HCT116 (cell line): ENCODE measurements around the gene LUC7L. TPM values are rescaled to one million over a fixed set of nuclear protein-coding genes. Genes with fewer than 3 reads are reported as not detected.

Experiments used
- ATAC-seq: fragments of 200-7000 bp; cut with Tn5 transposase; 2 replicates; pipeline ENCODE4 v1.9.1; 2020; ENCODE audit warnings: mild to moderate bottlenecking, moderate library complexity
- BruUV-seq: library from RNA; stranded (reverse); fragments of 400-500 nt; replicated peaks from 2 replicates; lab custom pipeline; 2021; lab: Mats Ljungman, UMichigan
- CTCF ChIA-PET: fragments of 300-600 bp; sonication (Branson Sonifier 250); formaldehyde crosslinking; loops from one replicate; lab custom pipeline; 2021; ENCODE audit warnings: antibody characterized with exemption; lab: Charles Lee
- POLR2A ChIA-PET: fragments of 300-600, 350-600 bp; sonication (Branson Sonifier 250); formaldehyde crosslinking; loops from one replicate; lab custom pipeline; 2021; ENCODE audit warnings: antibody characterized with exemption; lab: Charles Lee
- RAD21 ChIA-PET, 2 experiments: fragments of 300-600 bp; sonication (Branson Sonifier 250); formaldehyde crosslinking; loops; one replicate each; lab custom pipeline; 2023; ENCODE audit warnings: low total read pairs in 2 of 2; ENCODE audit not compliant: uncharacterized antibody in 2 of 2, unreplicated experiment in 2 of 2, low non-redundant PET in 1 of 2; lab: Charles Lee
- DNase-seq: peaks from one replicate; pipeline ENCODE4 v3.0.0-alpha.2; 2010; ENCODE audit warnings: low read depth, low spot score
- H2AFZ ChIP-seq: fragments of 200-600 bp; shearing (Covaris generic), sonication (generic); 2 replicates; pipeline ENCODE4 v1.6.1; 2017; ENCODE audit warnings: low read depth, mixed run types, mixed read lengths, antibody characterized with exemption, low read length; ENCODE audit not compliant: poor library complexity, severe bottlenecking
- H3K27ac ChIP-seq: 2 replicates; pipeline ENCODE4 v1.5.1; 2012; ENCODE audit warnings: low read depth, low read length
- H3K27me3 ChIP-seq: fragments of 200-600 bp; sonication (generic); 2 replicates; pipeline ENCODE4 v1.6.1; 2016; ENCODE audit warnings: mixed run types, low read length, mixed read lengths; ENCODE audit not compliant: insufficient read depth
- H3K36me3 ChIP-seq, 2 experiments: fragments of 200-500 bp in 1 of 2; fragments of 200-600 bp in 1 of 2; sonication (Bioruptor generic) in 1 of 2; sonication (generic) in 1 of 2; 2 replicates each; pipeline versions ENCODE4 v1.5.1 to v1.6.1; 2014 to 2016; ENCODE audit warnings: low read length in 2 of 2, inconsistent platforms in 1 of 2, mixed read lengths in 1 of 2, mixed run types in 1 of 2; ENCODE audit not compliant: insufficient read depth in 2 of 2, control insufficient read depth in 1 of 2
- H3K4me1 ChIP-seq, 2 experiments: fragments of 200-600 bp in 1 of 2; sonication (generic) in 1 of 2; 2 replicates each; pipeline versions ENCODE4 v1.5.1 to v1.6.1; 2012 to 2017; ENCODE audit warnings: low read length in 2 of 2, inconsistent platforms in 1 of 2, mild to moderate bottlenecking in 1 of 2, mixed read lengths in 1 of 2, mixed run types in 1 of 2, moderate library complexity in 1 of 2; ENCODE audit not compliant: insufficient read depth in 2 of 2, control insufficient read depth in 1 of 2
- H3K4me2 ChIP-seq: fragments of 200-600 bp; sonication (generic); 2 replicates; pipeline ENCODE4 v1.6.1; 2017; ENCODE audit warnings: mixed run types, low read length, mixed read lengths
- H3K4me3 ChIP-seq, 2 experiments: fragments of 200-600 bp in 1 of 2; sonication (generic) in 1 of 2; replicated peaks in 1 of 2; 2 replicates each; pipeline ENCODE4 v1.5.1; 2011 to 2016; ENCODE audit warnings: low read length in 2 of 2, control low read depth in 1 of 2, low read depth in 1 of 2, mild to moderate bottlenecking in 1 of 2, mixed read lengths in 1 of 2, mixed run types in 1 of 2
- H3K79me2 ChIP-seq: fragments of 200-600 bp; sonication (generic); 2 replicates; pipeline ENCODE4 v1.6.1; 2017; ENCODE audit warnings: mild to moderate bottlenecking, mixed run types, low read length, moderate library complexity, mixed read lengths; ENCODE audit not compliant: insufficient read depth
- H3K9ac ChIP-seq: fragments of 200-600 bp; sonication (generic); 2 replicates; pipeline ENCODE4 v1.6.1; 2016; ENCODE audit warnings: low read length, mixed read lengths
- H3K9me2 ChIP-seq: fragments of 200-600 bp; sonication (generic), shearing (Covaris generic); 2 replicates; pipeline ENCODE4 v1.6.1; 2017; ENCODE audit warnings: mixed run types, mild to moderate bottlenecking, moderate library complexity; ENCODE audit not compliant: insufficient read depth
- H3K9me3 ChIP-seq, 2 experiments: fragments of 200-500 bp in 1 of 2; fragments of 200-600 bp in 1 of 2; sonication (Bioruptor generic) in 1 of 2; sonication (generic) in 1 of 2; 2 replicates each; pipeline ENCODE4 v1.6.1; 2014 to 2017; ENCODE audit warnings: low read length in 2 of 2, mixed read lengths in 2 of 2, inconsistent platforms in 1 of 2, low read depth in 1 of 2, mild to moderate bottlenecking in 1 of 2, mixed run types in 1 of 2, moderate library complexity in 1 of 2; ENCODE audit not compliant: control insufficient read depth in 1 of 2, insufficient read depth in 1 of 2
- H4K20me1 ChIP-seq: fragments of 200-600 bp; sonication (generic), shearing (Covaris generic); 2 replicates; pipeline ENCODE4 v1.6.1; 2017; ENCODE audit warnings: mixed run types, mild to moderate bottlenecking, moderate library complexity; ENCODE audit not compliant: insufficient read depth
- CBX3 ChIP-seq: IDR thresholded peaks from 2 replicates; pipeline ENCODE4 v1.6.1; 2012; ENCODE audit warnings: low read depth
- CEBPB ChIP-seq: IDR thresholded peaks from 2 replicates; pipeline ENCODE4 v1.6.1; 2012; ENCODE audit warnings: low read depth
- TCF7L2 ChIP-seq: IDR thresholded peaks from 2 replicates; pipeline ENCODE4 v1.7.0; 2011; ENCODE audit warnings: borderline replicate concordance, inconsistent platforms; ENCODE audit not compliant: insufficient read depth, insufficient read length; ENCODE audit errors: extremely low read depth
- ZFX ChIP-seq: fragments of 450-650 bp; IDR thresholded peaks from 2 replicates; pipeline ENCODE4 v1.6.1; 2017
- intact Hi-C: fragments of 100-400 bp; cut with micrococcal nuclease; formaldehyde crosslinking; loops from 2 replicates; pipeline ENCODE4 v1.10.0; 2022
- total RNA-seq: library from RNA; stranded (reverse); gene quantifications from one replicate; pipeline ENCODE4 v1.2.1, GENCODE V29; 2021; ENCODE audit not compliant: unreplicated experiment
- TF ChIP-seq, protein P1 (sequence below): IDR thresholded peaks from 2 replicates; pipeline ENCODE4 v1.6.1; 2012

The LUC7L gene
- total RNA-seq, 1 experiment from 2014 or later, result 50.5 TPM

DNA sequence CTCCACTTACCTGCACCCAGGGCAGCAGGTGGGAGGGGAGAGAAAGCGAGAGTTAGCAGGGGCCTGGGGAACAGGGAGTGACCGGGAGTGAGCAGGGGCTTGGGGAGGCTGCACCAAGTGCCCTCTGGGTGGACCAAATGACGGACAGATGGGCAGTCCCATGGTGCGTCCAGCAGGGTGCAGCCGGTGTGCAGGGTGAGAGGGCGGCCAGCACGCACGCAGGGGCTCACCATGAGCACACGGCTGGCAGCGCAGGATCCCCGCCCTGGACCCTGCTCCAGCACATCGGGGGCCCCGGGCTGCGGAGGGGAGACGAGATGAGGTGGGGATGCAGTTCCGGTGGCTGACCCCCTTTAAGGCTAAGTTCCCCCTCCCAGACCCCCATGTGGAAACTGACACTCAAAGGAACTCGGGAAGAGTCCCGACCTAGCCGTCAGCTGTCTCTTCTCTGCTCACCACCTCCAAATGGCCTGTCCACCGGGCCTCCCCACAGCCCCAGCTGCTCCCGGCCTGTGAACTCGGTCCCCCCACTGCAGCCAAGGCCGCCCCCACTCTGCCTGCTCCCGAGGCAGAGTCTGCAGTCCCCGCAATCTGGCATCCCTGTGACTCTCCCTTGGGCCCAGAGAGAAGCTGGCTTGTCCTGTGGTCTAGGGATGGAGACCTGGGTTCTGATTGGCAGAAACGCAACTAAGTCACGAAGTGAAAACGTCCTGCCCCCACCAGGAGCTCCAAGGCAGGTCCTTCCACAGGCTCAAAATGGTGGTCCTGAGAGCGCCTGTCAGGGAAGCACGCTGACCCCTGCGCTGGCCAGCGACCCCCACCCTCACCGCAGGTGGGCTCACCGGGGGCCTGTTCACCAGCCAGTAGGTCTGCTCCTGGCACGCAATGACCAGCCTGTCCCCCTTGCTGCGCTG is 43.6 kb upstream of the LUC7L start:
- CTCF ChIA-PET, result no interaction called here
- Histone ChIP-seq H3K27ac (no peak overlapping the region), H3K4me3 (no peak overlapping the region), H3K36me3 (no peaks in the 10 kb centered on the region), H2AFZ (no peak overlapping the region), H3K27me3 (no peaks in the 10 kb centered on the region), H4K20me1 (no peaks in the 10 kb centered on the region), H3K79me2 (no peaks in the 10 kb centered on the region), H3K4me2 (no peak overlapping the region), H3K9ac (no peak overlapping the region), H3K9me3 (no peaks in the 10 kb centered on the region), H3K4me1 (no peaks in the 10 kb centered on the region), H3K9me2 (no peaks in the 10 kb centered on the region)
- POLR2A ChIA-PET, result no interaction called here
- TF ChIP-seq CBX3, result no peak
- no peak for TF ChIP-seq TCF7L2
- TF ChIP-seq, protein P1, sequence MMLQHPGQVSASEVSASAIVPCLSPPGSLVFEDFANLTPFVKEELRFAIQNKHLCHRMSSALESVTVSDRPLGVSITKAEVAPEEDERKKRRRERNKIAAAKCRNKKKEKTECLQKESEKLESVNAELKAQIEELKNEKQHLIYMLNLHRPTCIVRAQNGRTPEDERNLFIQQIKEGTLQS, result no peak
- DNase-seq (no peak), ATAC-seq (peak; percentile 23; the same call in 1 of the 2 replicates)
- intact Hi-C loops, result no loop called here
- BruUV-seq, result no TSS peak
- RAD21 ChIA-PET, result no interaction called here

DNA sequence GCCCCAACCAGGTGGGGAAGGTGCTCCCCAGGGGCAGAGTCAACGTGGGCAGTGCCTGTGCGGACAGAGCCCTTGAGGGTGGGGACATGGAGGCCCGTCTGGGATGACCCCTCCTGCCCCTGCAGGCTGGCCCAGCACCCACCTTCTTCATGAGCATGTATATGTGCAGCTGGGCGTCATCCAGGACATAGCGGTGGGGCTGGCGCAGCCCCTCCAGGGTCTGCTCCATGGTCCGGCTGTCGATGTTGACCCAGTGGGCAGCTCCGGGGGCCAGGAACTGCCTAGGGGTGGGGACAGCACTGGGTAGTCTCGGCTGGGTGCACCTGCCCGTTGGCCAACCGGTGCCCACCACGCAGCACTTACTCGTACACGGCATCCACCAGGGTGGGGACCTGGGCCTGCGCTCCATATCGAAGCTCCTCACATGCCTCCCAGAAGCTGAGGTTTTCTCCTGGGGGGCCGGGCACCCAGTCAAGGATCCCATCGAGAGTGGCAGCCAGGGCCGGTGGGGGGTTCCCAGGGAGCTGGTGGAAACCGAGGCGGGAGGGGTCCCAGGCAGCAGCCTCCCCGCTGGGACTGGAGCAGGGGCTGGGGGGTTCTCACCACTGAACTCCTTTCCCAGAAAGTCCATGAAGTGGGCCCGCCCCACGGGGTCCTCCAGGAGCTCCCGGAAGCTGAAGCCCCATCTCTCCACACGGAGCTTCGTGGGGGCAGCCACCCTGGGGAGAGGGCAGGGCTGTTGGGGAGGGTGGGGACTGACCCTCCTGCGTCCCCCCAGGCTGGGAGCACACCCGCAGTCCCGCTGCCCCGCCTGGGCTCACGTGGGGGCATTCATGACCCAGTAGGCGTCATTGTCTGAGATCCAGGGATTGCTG is 41.4 kb upstream of the LUC7L start:
- H4K20me1 ChIP-seq, result no peaks in the 10 kb centered on the region
- ChIA-PET RAD21 (no interaction called here), POLR2A (no interaction called here)
- H3K4me2 ChIP-seq, result no peak overlapping the region
- ATAC-seq (no peak), DNase-seq (no peak)
- H3K9ac ChIP-seq, result no peak overlapping the region
- no peak overlapping the region for H2AFZ ChIP-seq
- intact Hi-C loops, result no loop called here
- H3K4me3 ChIP-seq, result no peak overlapping the region
- H3K9me2 ChIP-seq, result no peaks in the 10 kb centered on the region
- H3K27ac ChIP-seq, result no peak overlapping the region
- no peaks in the 10 kb centered on the region for H3K27me3 ChIP-seq
- no TSS peak for BruUV-seq
- H3K36me3 ChIP-seq, result no peaks in the 10 kb centered on the region
- TF ChIP-seq CEBPB (no peak), ZFX (no peak)
- TF ChIP-seq, all 23 proteins: peak for 0
- no peaks in the 10 kb centered on the region for H3K4me1 ChIP-seq
- H3K79me2 ChIP-seq, result no peaks in the 10 kb centered on the region
- CTCF ChIA-PET, result no interaction called here
- H3K9me3 ChIP-seq, result no peaks in the 10 kb centered on the region
